ENCODE results near the gene RNF222. TPM values are rescaled to one million over a fixed set of nuclear protein-coding genes. Genes with fewer than 3 reads are reported as not detected.

The RNF222 gene
- total RNA-seq, 1 donor from 2014 or later: 2.5 TPM

DNA sequence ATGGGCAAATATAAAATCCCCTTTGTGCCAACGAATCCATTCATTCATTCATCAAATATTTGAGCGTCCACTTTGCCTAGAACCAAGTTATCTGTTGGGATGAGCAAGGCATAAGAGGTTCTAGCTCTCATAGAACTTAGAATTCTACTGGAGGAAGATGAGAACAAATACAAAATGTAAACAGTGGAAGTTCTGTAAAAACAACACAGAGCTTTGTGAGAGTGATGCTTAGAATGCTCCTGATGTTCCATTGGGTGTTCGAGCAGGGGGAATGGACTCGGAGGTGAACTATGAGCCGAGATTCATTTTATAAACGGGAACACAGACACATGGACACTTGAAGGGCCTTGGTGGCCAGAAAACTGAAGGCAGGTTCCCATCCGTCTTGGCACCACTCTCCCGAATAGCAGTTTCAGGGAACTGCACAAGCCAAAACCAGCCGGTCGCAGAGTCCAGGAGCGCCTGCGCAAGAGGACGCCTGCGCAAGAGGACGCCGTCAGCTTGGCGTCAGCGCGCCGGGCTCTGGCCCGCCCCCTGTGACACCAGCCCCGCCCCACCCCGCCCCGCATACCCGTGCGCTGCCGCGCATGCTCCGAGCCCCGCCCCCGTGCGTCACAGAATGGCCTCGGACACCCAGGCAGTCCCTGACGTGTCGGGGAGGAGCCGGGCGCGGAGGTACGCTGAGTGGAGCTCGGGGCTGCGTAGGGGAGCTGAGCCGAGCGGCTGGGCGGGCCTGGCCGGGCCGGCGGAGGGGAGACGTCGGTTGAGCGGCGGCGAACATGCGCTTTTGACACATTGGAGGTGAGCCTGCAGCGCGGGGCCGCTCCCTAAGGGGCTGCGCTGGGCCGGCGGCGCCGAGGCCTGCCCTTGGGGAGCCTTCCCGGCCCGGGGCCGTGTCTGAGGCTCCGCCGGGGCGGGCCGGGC lies 37.9 kb upstream of the RNF222 start, which contains the start of gene NDEL1:
Gene NDEL1 (plus strand): TSS at position 640 of the 924 bp plus-strand sequence. CDS start 8,388 bp downstream, outside the sequence.
- peak within 1 kb of the TSS; percentile 98 for H3K27ac ChIP-seq
- peak; percentile 98 to 99 for DNase-seq (ENCODE audit: extremely low spot score in 2 of 2)
- no peaks in the 10 kb centered on the region for H3K36me3 ChIP-seq
- intact Hi-C loops (cut with DNase I): no loop called here
- peaks cover 48% of the 10 kb centered on the region for H3K4me1 ChIP-seq
- H3K27me3 ChIP-seq: no peaks in the 10 kb centered on the region
- H3K9me3 ChIP-seq: no peaks in the 10 kb centered on the region
- peak within 1 kb of the TSS; percentile 87 to 100 for H3K4me3 ChIP-seq
- peak; percentile 80 to 99 for TF ChIP-seq POLR2AphosphoS5 (IDR thresholded peaks at IDR 0.05; ENCODE audit: insufficient read depth in 1 of 2, low read depth in 1 of 2)
- TF ChIP-seq POLR2A (IDR thresholded peaks at IDR 0.05): peak; percentile 67 to 100
- TF ChIP-seq, protein P1, sequence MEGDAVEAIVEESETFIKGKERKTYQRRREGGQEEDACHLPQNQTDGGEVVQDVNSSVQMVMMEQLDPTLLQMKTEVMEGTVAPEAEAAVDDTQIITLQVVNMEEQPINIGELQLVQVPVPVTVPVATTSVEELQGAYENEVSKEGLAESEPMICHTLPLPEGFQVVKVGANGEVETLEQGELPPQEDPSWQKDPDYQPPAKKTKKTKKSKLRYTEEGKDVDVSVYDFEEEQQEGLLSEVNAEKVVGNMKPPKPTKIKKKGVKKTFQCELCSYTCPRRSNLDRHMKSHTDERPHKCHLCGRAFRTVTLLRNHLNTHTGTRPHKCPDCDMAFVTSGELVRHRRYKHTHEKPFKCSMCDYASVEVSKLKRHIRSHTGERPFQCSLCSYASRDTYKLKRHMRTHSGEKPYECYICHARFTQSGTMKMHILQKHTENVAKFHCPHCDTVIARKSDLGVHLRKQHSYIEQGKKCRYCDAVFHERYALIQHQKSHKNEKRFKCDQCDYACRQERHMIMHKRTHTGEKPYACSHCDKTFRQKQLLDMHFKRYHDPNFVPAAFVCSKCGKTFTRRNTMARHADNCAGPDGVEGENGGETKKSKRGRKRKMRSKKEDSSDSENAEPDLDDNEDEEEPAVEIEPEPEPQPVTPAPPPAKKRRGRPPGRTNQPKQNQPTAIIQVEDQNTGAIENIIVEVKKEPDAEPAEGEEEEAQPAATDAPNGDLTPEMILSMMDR (IDR thresholded peaks at IDR 0.05): no peak

DNA sequence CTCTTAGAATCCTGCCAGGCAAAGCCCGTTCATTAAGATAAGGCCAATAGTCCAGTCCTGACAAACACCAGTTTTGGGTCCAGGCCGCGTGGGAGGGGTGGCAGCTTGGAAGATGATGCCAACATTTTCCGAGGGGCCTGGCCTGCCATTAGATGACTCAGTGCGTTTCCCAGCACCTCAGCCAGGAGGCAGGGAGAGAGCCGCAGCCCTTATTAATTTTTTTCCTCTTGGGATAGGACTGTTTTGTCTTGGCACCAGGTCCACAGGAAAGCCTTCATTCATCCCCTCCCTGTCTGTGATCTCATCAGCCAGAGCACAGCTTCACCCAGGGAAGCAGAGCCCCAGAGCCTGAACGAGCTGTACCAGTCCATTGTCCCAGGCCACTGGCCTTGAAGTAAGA lies 33.3 kb upstream of the RNF222 start:
- Histone ChIP-seq H3K9me3 (no peaks in the 10 kb centered on the region), H3K27me3 (no peaks in the 10 kb centered on the region), H3K27ac (peak overlapping the region; percentile 79), H3K4me3 (no peak overlapping the region), H3K4me1 (peaks cover 12% of the 10 kb centered on the region), H3K36me3 (no peaks in the 10 kb centered on the region)
- TF ChIP-seq, protein P1 (IDR thresholded peaks at IDR 0.05): no peak
- peak in 1 of 2 donors; percentile 75 for TF ChIP-seq POLR2AphosphoS5 (IDR thresholded peaks at IDR 0.05; ENCODE audit: insufficient read depth in 1 of 2, low read depth in 1 of 2)
- no peak for TF ChIP-seq POLR2A (IDR thresholded peaks at IDR 0.05)
- intact Hi-C loops (cut with DNase I): no loop called here
- DNase-seq (ENCODE audit: extremely low spot score in 2 of 2): peak in 1 of 2 donors; percentile 93

DNA sequence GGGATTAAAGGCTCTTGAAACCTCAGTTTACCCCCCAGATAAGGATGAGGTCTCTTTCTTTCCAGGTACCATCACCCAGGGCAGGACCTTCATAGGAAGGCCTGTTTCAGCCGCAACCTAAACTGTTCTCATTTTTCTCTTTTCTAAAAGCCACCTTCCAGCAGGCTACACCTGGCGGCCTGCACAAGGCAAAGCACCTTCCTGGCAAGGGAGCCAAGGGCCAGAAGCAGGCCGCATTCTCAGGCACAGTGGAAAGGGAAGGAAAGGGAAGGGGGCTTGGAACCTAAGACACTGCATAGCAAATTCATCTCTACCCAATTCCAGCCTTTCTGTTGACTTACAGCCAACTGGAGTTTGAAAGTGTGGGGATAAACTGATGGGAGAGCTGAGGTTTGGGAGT lies 29.2 kb upstream of the RNF222 start:
- no peaks in the 10 kb centered on the region for H3K36me3 ChIP-seq
- no peaks in the 10 kb centered on the region for H3K9me3 ChIP-seq
- H3K4me1 ChIP-seq: peaks cover 12% of the 10 kb centered on the region
- no peak overlapping the region for H3K4me3 ChIP-seq
- H3K27me3 ChIP-seq: no peaks in the 10 kb centered on the region
- intact Hi-C loops (cut with DNase I): no loop called here
- no peak overlapping the region for H3K27ac ChIP-seq
- TF ChIP-seq POLR2A (IDR thresholded peaks at IDR 0.05) (no peak), POLR2AphosphoS5 (IDR thresholded peaks at IDR 0.05; ENCODE audit: insufficient read depth in 1 of 2, low read depth in 1 of 2) (no peak)
- TF ChIP-seq, protein P1 (IDR thresholded peaks at IDR 0.05): no peak
- no peak for DNase-seq (ENCODE audit: extremely low spot score in 2 of 2)

DNA sequence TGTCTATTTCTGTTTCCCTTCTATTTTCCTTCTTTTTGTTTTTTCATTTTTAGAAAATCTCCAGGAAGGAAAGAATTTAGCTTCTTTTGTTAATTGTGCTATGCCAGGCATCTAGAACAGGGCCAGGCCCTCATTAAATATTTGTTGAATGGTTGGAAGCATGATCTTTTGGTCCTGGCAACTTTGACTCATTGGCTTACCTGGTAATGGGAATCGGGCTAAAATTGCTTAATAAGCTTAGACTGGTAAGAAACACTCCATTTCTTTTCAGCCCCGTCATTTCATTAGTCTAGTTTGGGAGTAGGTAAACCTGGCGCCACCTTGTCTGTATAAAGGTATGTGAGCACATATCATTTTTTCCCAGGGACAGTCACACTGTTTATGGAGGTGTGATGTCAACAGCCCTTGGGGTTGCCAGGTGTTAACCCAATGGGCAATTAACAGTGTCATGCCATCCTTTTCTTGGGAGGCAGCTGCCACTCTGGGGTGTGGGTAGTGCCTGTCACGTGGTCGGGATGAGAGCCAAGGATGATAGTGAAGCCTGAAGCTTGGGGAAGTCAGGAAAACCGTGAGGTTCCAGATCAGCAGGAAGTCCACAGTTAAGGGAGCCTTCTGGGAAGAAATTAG lies 28.6 kb upstream of the RNF222 start:
- no peaks in the 10 kb centered on the region for H3K36me3 ChIP-seq
- peaks cover 8% of the 10 kb centered on the region for H3K4me1 ChIP-seq
- no peaks in the 10 kb centered on the region for H3K27me3 ChIP-seq
- H3K9me3 ChIP-seq: no peaks in the 10 kb centered on the region
- no peak overlapping the region for H3K27ac ChIP-seq
- no peak for DNase-seq (ENCODE audit: extremely low spot score in 2 of 2)
- TF ChIP-seq POLR2AphosphoS5 (IDR thresholded peaks at IDR 0.05; ENCODE audit: insufficient read depth in 1 of 2, low read depth in 1 of 2): no peak
- TF ChIP-seq, protein P1 (IDR thresholded peaks at IDR 0.05): no peak
- TF ChIP-seq POLR2A (IDR thresholded peaks at IDR 0.05): no peak
- H3K4me3 ChIP-seq: no peak overlapping the region
- intact Hi-C loops (cut with DNase I): no loop called here
